Epithelial cell of proximal tubule (primary cell): ENCODE results near the gene SLC23A2. TPM values are rescaled to one million over a fixed set of nuclear protein-coding genes. Genes with fewer than 3 reads are reported as not detected.

Experiments
- DNase-seq: peaks from one replicate; pipeline ENCODE4 v3.0.0-alpha.2; 2011; ENCODE audit warnings: low read depth
- H3K4me3 ChIP-seq: 2 replicates; pipeline ENCODE4 v1.5.1; 2011; ENCODE audit warnings: low read depth, mild to moderate bottlenecking, low read length
- CTCF ChIP-seq: conservative IDR thresholded peaks from 2 replicates; pipeline ENCODE4 v1.5.1; 2012; ENCODE audit warnings: low read depth, mild to moderate bottlenecking, low read length
- total RNA-seq: library from RNA; depleted of rRNA; stranded (reverse); fragments of >200 nt; gene quantifications from 2 replicates; pipeline ENCODE4 v1.2.3, GENCODE V29; 2015

SLC23A2 gene
- total RNA-seq, 1 donor from 2014 or later: 5.3 TPM

GRCh38 chr20:4836473-4836872 is 164.8 kb downstream of the SLC23A2 start:
- no peak overlapping the region for H3K4me3 ChIP-seq
- DNase-seq: no peak
- TF ChIP-seq CTCF: no peak

DNA sequence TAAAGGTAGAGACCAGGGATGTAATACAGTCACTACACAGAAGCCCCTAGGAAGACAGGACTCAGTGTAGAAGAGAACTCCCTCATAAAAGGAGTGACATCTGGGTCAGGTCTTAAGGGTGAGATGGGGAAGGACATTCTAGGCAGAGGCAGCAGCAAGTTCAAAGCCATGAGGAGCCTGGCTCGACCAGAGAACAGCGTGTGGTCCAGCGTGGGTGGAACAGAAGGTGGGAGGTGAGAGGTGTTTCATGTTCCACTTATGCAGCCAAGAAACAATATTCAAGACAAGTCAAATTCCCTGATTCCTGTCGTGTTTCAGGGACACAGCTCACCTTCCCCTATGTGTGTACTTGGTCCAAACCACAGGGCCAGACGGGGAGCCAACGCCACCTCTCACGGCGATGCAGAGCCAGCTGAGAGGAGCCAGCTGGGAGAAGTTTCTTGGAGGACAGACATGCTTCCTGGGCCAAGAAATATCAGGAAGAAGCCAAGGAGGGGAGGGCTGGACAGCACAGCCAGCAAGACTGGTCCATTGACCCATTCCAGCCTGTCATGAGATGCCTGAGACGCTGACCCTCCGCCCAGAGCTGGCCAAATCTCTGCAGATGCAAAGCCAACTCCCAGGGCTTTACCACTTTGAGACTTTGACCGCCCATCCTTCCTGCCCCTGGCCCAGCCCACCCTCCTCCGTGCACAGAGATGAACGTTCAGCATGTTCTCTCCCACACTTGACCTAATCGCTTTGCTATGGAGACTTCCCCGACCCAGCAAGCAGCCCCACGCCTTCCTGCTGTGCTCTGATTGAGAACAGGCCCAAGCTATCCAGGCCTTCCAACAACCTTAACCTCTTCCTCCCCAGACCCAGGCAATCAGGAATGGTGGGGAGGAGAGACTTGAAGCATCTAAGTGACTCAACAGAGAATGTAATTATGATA is 165.8 kb downstream of the SLC23A2 start:
- no peak for DNase-seq

DNA sequence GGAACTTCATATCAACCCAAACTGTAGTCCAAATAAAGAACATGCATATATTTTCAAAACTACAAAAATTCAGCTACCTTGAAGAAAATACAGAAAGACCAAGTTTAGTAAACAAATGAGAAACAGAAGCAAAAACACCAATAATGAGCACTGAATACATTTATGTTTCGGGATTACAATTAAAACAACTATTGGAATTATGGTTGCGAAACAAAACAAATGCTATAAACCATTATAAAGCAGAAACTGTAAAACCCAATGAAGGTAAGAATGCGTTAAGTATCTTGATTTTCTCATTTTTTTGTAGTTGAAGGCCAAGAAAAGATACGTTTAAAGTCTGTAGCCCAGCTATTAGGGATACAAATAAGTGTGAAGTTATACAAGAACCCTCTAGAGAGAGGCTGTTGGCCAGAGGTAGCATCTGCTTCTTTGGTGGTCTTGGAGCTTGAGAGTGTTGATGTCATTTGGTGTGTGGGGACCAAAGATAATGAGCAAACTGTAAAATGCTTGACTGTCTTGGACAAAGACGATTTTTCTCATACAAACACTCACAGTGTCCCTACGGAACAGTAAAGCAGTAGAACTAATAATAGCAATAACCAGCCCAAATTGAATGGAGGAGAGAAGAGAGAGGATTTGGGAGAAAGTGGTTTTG is 168.1 kb downstream of the SLC23A2 start:
- no peak for TF ChIP-seq CTCF

More for the DNA sequence above, 165.8 kb downstream of the SLC23A2 start:
- no peak for TF ChIP-seq CTCF
- H3K4me3 ChIP-seq: no peak overlapping the region

DNA sequence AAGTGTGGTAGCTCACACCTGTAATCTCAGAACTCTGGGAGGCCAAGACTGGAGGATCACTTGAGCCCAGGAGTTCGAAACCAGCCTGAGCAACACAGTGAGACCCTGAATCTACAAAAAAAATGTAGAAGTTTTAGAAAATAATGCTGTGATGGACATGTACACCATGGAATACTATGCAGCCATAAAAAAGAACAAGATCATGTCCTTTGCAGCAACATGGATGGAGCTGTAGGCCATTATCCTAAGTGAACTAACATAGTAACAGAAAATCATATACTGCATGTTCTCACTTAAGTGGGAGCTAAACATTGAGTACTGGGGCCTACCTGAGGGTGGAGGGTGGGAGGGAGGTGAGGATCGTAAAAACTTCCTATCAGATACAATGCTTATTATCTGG is 168.8 kb downstream of the SLC23A2 start:
- no peak for DNase-seq
- H3K4me3 ChIP-seq: no peak overlapping the region
- TF ChIP-seq CTCF: no peak

More for the DNA sequence above, 168.1 kb downstream of the SLC23A2 start:
- no peak for DNase-seq
- H3K4me3 ChIP-seq: no peak overlapping the region

DNA sequence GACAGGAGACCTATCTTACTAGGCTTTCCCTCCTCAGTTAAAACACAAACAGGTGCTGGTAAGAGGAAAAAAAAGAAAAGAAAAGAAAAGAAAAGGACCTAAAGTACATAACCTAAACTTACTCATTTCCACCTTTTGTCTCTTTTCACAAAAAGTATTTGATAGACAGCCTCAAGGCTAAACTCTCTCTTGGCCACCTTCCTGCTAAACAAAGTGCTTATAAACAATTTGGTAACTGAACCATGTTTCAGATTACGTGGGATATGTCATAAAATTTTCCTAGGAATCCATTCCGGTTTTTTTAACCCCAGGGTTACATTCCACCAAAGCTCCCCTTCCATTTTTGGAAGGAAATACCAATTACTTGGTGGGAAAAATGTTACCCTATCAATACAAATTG is 170.6 kb downstream of the SLC23A2 start:
- H3K4me3 ChIP-seq: no peak overlapping the region
- DNase-seq: no peak
- TF ChIP-seq CTCF: no peak

DNA sequence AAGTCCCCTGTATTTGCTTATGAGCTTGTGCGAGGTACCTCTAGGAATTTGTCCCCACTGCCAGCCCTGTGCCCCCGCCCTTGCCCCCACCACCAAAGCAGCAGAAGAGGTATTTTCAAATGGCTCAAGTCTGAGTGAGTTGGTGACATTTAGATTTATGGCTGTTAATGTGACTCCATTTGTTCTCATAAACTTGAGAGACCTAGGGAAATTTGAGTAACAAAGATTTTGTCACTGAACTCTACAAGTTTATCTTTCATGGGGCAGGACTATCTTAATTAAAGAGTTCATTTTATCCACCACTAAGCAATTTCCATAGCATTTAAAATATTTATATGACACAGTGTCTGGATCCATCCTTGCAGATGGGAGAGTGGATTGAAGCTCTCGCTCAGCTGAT is 171.1 kb downstream of the SLC23A2 start:
- no peak for TF ChIP-seq CTCF
- H3K4me3 ChIP-seq: no peak overlapping the region
- no peak for DNase-seq
